HepG2 (cell line): ENCODE data around the gene CBFA2T2. TPM values are rescaled to one million over a fixed set of nuclear protein-coding genes. Genes with fewer than 3 reads are reported as not detected.

Experiments used
- AGO2 ChIP-seq: fragments of 200-400 bp; formaldehyde crosslinking; optimal IDR thresholded peaks from 2 replicates; pipeline ENCODE3; 2017; ENCODE audit warnings: mild to moderate bottlenecking, low read depth, low read length, moderate library complexity
- ATRX ChIP-seq: sonication (generic); formaldehyde crosslinking; IDR thresholded peaks from 2 replicates; pipeline ENCODE4 v1.4.0; 2020; ENCODE audit warnings: missing genetic modification reagents, borderline replicate concordance
- BATF2 ChIP-seq: sonication (generic); formaldehyde crosslinking; IDR thresholded peaks from 2 replicates; pipeline ENCODE4 v1.8.0; 2022; ENCODE audit warnings: mild to moderate bottlenecking, missing genetic modification reagents, moderate library complexity
- CENPBD1 ChIP-seq: sonication (generic); formaldehyde crosslinking; IDR thresholded peaks from 2 replicates; pipeline ENCODE4 v1.8.0; 2022; ENCODE audit warnings: missing genetic modification reagents, low read depth, mild to moderate bottlenecking, borderline replicate concordance
- DMTF1 ChIP-seq: sonication (generic); formaldehyde crosslinking; IDR thresholded peaks from 2 replicates; pipeline ENCODE4 v1.4.0; 2020; ENCODE audit warnings: mild to moderate bottlenecking, missing genetic modification reagents
- DNMT3B ChIP-seq: conservative IDR thresholded peaks from 2 replicates; pipeline ENCODE4 v1.6.1; 2016; ENCODE audit warnings: missing biosample characterization, control low read depth
- NR2F1 ChIP-seq, 2 experiments: fragments of 450-650 bp in 1 of 2; formaldehyde crosslinking in 1 of 2; IDR thresholded peaks; 2 replicates each; pipeline versions ENCODE4 v1.5.0 to v1.6.1; 2016 to 2020; ENCODE audit warnings: mild to moderate bottlenecking in 1 of 2, missing compliant biosample characterization in 1 of 2, missing genetic modification reagents in 1 of 2, moderate library complexity in 1 of 2
- POLR2AphosphoS2 ChIP-seq: IDR thresholded peaks from 2 replicates; pipeline ENCODE4 v1.6.1; 2011; ENCODE audit warnings: low read depth, low read length, improper control_type of control experiment
- RFXAP ChIP-seq: sonication (generic); formaldehyde crosslinking; IDR thresholded peaks from 2 replicates; pipeline ENCODE4 v1.4.0; 2020; ENCODE audit warnings: missing genetic modification reagents, borderline replicate concordance
- RNF2 ChIP-seq: fragments of 450-650 bp; conservative IDR thresholded peaks from 2 replicates; pipeline ENCODE4 v1.6.1; 2016; ENCODE audit warnings: low read depth
- RXRB ChIP-seq: IDR thresholded peaks from 2 replicates; pipeline ENCODE4 v1.6.1; 2016; ENCODE audit warnings: borderline replicate concordance, missing genetic modification reagents, missing compliant biosample characterization
- SPEN ChIP-seq: sonication (generic); formaldehyde crosslinking; IDR thresholded peaks from 2 replicates; pipeline ENCODE4 v1.5.1; 2020; ENCODE audit warnings: low read depth, mild to moderate bottlenecking, missing genetic modification reagents
- THRA ChIP-seq: sonication (generic); formaldehyde crosslinking; IDR thresholded peaks from 2 replicates; pipeline ENCODE4 v1.4.0; 2020; ENCODE audit warnings: missing genetic modification reagents, borderline replicate concordance
- ZNF383 ChIP-seq: sonication (generic); formaldehyde crosslinking; IDR thresholded peaks from 2 replicates; pipeline ENCODE4 v1.4.0; 2020; ENCODE audit warnings: missing genetic modification reagents, mild to moderate bottlenecking, borderline replicate concordance
- ZNF44 ChIP-seq: sonication (generic); formaldehyde crosslinking; IDR thresholded peaks from 2 replicates; pipeline ENCODE4 v1.5.1; 2020; ENCODE audit warnings: mild to moderate bottlenecking, missing genetic modification reagents
- ZNF570 ChIP-seq: sonication (generic); formaldehyde crosslinking; IDR thresholded peaks from 2 replicates; pipeline ENCODE4 v1.4.0; 2020; ENCODE audit warnings: mild to moderate bottlenecking, missing genetic modification reagents, borderline replicate concordance
- ZNF614 ChIP-seq: IDR thresholded peaks from 2 replicates; pipeline ENCODE4 v1.6.1; 2018; ENCODE audit warnings: missing biosample characterization, missing genetic modification reagents, inconsistent platforms, borderline replicate concordance
- polyA plus RNA-seq, 8 experiments: library from polyadenylated mRNA; depleted of rRNA in 3 of 8; stranded (reverse) in 7 of 8; unstranded in 1 of 8; fragments of >200 nt; fragmentation: Illumina TruSeq in 4 of 8; extraction: Trizol in 4 of 8; gene quantifications; 2 replicates each; pipeline versions ENCODE4 v1.2.1 to v1.2.3, GENCODE V29; 2011 to 2016; ENCODE audit warnings: low read depth in 4 of 8, missing spikeins in 1 of 8, mixed read lengths in 1 of 8; ENCODE audit not compliant: insufficient read depth in 1 of 8
- total RNA-seq, 5 experiments: library from RNA; depleted of rRNA; stranded (reverse); fragments of >200 nt; fragmentation: Illumina TruSeq; extraction: Trizol; gene quantifications; 2 replicates each; pipeline ENCODE4 v1.2.3, GENCODE V29; 2016; ENCODE audit warnings: low read depth in 1 of 5
- TF ChIP-seq, protein P1 (sequence below): sonication (generic); formaldehyde crosslinking; IDR thresholded peaks from 2 replicates; pipeline ENCODE4 v1.5.0; 2020; ENCODE audit warnings: missing genetic modification reagents
- TF ChIP-seq, protein P2 (sequence below): sonication (generic); formaldehyde crosslinking; IDR thresholded peaks from 2 replicates; pipeline ENCODE4 v1.4.0; 2020; ENCODE audit warnings: missing genetic modification reagents

The CBFA2T2 gene
- total and polyA plus RNA-seq, 2 of the 13 experiments (the other 11 are each of a cell fraction or from before 2014, with no cell fraction given): 6.3 to 21.2 TPM

DNA sequence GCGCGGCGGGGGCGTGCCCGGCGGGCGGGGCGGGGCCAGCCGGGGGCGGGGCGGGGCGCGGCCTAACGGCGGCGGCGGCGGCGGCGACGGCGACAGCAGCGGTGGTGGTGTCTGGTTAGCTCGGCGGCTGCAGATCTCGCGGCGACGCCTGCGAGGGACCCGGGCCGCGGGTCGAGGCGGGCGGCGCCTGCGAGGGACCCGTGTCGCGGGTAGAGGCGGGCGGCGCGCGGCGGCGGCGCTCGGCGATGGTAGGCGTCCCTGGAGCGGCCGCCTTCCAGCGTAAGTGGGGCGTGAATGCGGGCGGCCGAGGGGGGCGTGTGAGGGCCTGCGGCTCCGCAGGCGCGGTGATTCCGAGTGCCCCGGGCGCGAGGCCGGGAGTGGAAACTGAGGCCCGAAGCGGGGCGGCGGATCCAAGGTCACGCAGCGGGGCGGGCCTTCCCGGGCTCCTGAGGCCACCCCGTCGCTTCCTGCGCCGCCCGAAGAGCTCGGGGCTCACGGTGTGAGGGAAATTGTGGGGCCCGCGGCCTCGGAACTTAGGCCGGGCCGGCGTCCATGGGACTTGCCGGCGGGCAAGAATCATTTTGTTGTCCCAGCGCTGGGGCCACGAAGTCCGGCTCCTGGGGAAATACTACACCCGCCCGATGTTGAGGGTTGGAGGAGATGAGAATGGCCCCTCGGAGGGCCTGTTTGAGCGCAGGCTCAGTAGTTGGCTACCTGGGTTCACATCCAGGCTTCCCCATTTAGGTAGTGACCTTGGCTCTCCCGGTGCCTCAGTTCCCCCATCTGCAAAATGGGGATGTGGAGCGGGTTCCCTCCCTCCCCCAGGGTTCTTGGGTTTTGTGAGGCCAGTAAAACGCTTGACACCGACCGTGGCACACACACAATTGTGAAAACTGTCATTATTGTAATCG, at the start of gene CBFA2T2 (continued):
- peak; percentile 16; the same call in 1 of the 2 replicates for TF ChIP-seq THRA (CRISPR knock-in tag)
- TF ChIP-seq DNMT3B (CRISPR knock-in tag): peak; percentile 74; the same call in 1 of the 2 replicates
- no peak for TF ChIP-seq DMTF1 (CRISPR knock-in tag)
- TF ChIP-seq RFXAP (CRISPR knock-in tag): 0 out of 2 replicates have a peak, but pooled peaks have one; percentile 5
- 0 out of 2 replicates have a peak, but pooled peaks have one; percentile 48 for TF ChIP-seq BATF2 (CRISPR knock-in tag)
- 0 out of 2 replicates have a peak, but pooled peaks have one; percentile 1 for TF ChIP-seq ZNF383 (CRISPR knock-in tag)
- TF ChIP-seq, protein P1, sequence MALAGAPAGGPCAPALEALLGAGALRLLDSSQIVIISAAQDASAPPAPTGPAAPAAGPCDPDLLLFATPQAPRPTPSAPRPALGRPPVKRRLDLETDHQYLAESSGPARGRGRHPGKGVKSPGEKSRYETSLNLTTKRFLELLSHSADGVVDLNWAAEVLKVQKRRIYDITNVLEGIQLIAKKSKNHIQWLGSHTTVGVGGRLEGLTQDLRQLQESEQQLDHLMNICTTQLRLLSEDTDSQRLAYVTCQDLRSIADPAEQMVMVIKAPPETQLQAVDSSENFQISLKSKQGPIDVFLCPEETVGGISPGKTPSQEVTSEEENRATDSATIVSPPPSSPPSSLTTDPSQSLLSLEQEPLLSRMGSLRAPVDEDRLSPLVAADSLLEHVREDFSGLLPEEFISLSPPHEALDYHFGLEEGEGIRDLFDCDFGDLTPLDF: no peak
- TF ChIP-seq ZNF44 (CRISPR knock-in tag): peak; percentile 80; the same call in 1 of the 2 replicates
- TF ChIP-seq ZNF614: no peak
- peak; percentile 81 for TF ChIP-seq RNF2
- TF ChIP-seq RXRB (CRISPR knock-in tag): no peak
- no peak for TF ChIP-seq NR2F1 (CRISPR knock-in tag; IDR thresholded peaks at IDR 0.05)
- peak; percentile 54; the same call in 1 of the 2 replicates for TF ChIP-seq CENPBD1 (CRISPR knock-in tag)
- TF ChIP-seq, protein P2, sequence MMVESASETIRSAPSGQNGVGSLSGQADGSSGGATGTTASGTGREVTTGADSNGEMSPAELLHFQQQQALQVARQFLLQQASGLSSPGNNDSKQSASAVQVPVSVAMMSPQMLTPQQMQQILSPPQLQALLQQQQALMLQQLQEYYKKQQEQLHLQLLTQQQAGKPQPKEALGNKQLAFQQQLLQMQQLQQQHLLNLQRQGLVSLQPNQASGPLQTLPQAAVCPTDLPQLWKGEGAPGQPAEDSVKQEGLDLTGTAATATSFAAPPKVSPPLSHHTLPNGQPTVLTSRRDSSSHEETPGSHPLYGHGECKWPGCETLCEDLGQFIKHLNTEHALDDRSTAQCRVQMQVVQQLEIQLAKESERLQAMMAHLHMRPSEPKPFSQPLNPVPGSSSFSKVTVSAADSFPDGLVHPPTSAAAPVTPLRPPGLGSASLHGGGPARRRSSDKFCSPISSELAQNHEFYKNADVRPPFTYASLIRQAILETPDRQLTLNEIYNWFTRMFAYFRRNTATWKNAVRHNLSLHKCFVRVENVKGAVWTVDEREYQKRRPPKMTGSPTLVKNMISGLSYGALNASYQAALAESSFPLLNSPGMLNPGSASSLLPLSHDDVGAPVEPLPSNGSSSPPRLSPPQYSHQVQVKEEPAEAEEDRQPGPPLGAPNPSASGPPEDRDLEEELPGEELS: no peak
- peak; percentile 61 for TF ChIP-seq AGO2
- no peak for TF ChIP-seq POLR2AphosphoS2
- TF ChIP-seq ATRX (CRISPR knock-in tag): no peak
- peak; percentile 66 for TF ChIP-seq SPEN
- TF ChIP-seq ZNF570 (CRISPR knock-in tag): no peak
